ENCODE measurements around the gene RASSF1. TPM values are rescaled to one million over a fixed set of nuclear protein-coding genes. Genes with fewer than 3 reads are reported as not detected.

Gene RASSF1
- total and polyA plus RNA-seq, 2 donors (not counting 3 experiments of a cell fraction or from before 2014, with no cell fraction given), result 31.9 to 59.7 TPM

GRCh38 chr3:50365080-50365841 is 24.6 kb upstream of the RASSF1 start:
- H3K4me1 ChIP-seq (ENCODE audit: control insufficient read depth, extremely low read depth, insufficient read depth, low read length), result peaks cover 4% of the 10 kb centered on the region
- H4K20me1 ChIP-seq (replicated peaks; ENCODE audit: control insufficient read depth, extremely low read depth, insufficient read depth, low read length), result no peaks in the 10 kb centered on the region
- BruUV-seq (replicated peaks), result no TSS peak
- peak; percentile 67 for DNase-seq (ENCODE audit: low read depth, low spot score)
- peak; percentile 41 for TF ChIP-seq POLR2AphosphoS5 (IDR thresholded peaks at IDR 0.05; ENCODE audit: insufficient read depth, low read depth, low read length)
- TF ChIP-seq MYC (IDR thresholded peaks at IDR 0.05; ENCODE audit: low read depth, low read length), result no peak
- TF ChIP-seq GATA2 (IDR thresholded peaks at IDR 0.05; ENCODE audit: insufficient read depth, insufficient read length, low read depth, low read length), result no peak
- TF ChIP-seq CTCF (IDR thresholded peaks at IDR 0.05; ENCODE audit: extremely low read depth in 1 of 2, insufficient read depth in 1 of 2, low read depth in 1 of 2, low read length in 2 of 2), result no peak
- TF ChIP-seq POLR2A (IDR thresholded peaks at IDR 0.05; ENCODE audit: low read depth, low read length), result no peak
- POLR2A ChIA-PET, result interaction anchor here (1.2 kb wide), 1 partner anchor 1021 kb away, joined by 5 read pairs; no protein-coding TSS in a partner anchor
- peak overlapping the region; percentile 59 for H3K4me2 ChIP-seq (ENCODE audit: insufficient read depth, low read length)
- dilution Hi-C loops (cut with MboI; ENCODE audit: extremely low pct_ligation_motif_present, low sequenced_read_pairs), result no loop called here
- H3K9ac ChIP-seq (replicated peaks; ENCODE audit: extremely low read depth, insufficient read depth, low read length), result peak overlapping the region; percentile 20
- peak; percentile 86 for FAIRE-seq
- no peak overlapping the region for H3K27ac ChIP-seq (ENCODE audit: insufficient read depth, low read depth, low read length)
- peaks cover 3% of the 10 kb centered on the region in 2 experiments for H3K27me3 ChIP-seq (ENCODE audit: control insufficient read depth in 2 of 2, insufficient read depth in 2 of 2, low read length in 2 of 2)
- H3K4me3 ChIP-seq (replicated peaks in 1 of 3; ENCODE audit: insufficient read depth in 1 of 3, low read depth in 1 of 3, low read length in 3 of 3), result peak overlapping the region; percentile 23 to 31 (median 25)
- intact Hi-C loops (cut with micrococcal nuclease), result no loop called here
- no peaks in the 10 kb centered on the region for H3K79me2 ChIP-seq (ENCODE audit: control insufficient read depth, insufficient read depth, low read length)
- H3K9me3 ChIP-seq (replicated peaks; ENCODE audit: control insufficient read depth, insufficient read depth, low read length), result no peaks in the 10 kb centered on the region
- no peaks in the 10 kb centered on the region for H3K36me3 ChIP-seq (ENCODE audit: control insufficient read depth in 2 of 2, extremely low read depth in 1 of 2, insufficient read depth in 2 of 2, low read length in 2 of 2)
- H3K9me1 ChIP-seq (replicated peaks; ENCODE audit: control insufficient read depth, extremely low read depth, insufficient read depth, low read length), result no peaks in the 10 kb centered on the region
- peak overlapping the region; percentile 97 for H2AFZ ChIP-seq (ENCODE audit: low read depth, low read length)
- CTCF ChIA-PET, result interaction anchor here (0.9 to 1.3 kb wide), 3 partner anchors 15 to 177 kb away, joined by 3 read pairs; partner anchors contain the start of genes CYB561D2 and NPRL2

All from endothelial cell of umbilical vein (primary cell).